ENCODE results near the gene AEBP1. TPM values are rescaled to one million over a fixed set of nuclear protein-coding genes. Genes with fewer than 3 reads are reported as not detected.

The AEBP1 gene
- total RNA-seq: 100 to 1,000 TPM in 3 of 4 donors, 10 to 100 TPM in 1; 71.0 to 234 (median 156) TPM

- Histone ChIP-seq H3K4me3 (peak within 1 kb of the TSS; percentile 48 to 72 (median 66)), H3K27ac (replicated peaks in 1 of 4) (peak within 1 kb of the TSS; percentile 78 to 94 (median 90)), H3K36me3 (peaks cover 0 to 29% (median 17%) of the 10 kb centered on the region in 4 donors), H3K27me3 (no peaks in the 10 kb centered on the region), H3K4me1 (peaks cover 27 to 79% (median 71%) of the 10 kb centered on the region in 4 donors), H3K9me3 (no peaks in the 10 kb centered on the region)
- no peak for DNase-seq (ENCODE audit: extremely low spot score)
- WGBS: 4% methylated on average over 36 of the region's 87 CpGs
- intact Hi-C loops (cut with DNase I): no loop called here
- TF ChIP-seq CTCF (IDR thresholded peaks at IDR 0.05): no peak
- TF ChIP-seq EP300 (IDR thresholded peaks at IDR 0.05): no peak
- TF ChIP-seq POLR2A (IDR thresholded peaks at IDR 0.05; ENCODE audit: low read depth): no peak
- TF ChIP-seq POLR2AphosphoS5 (IDR thresholded peaks at IDR 0.05): peak in 1 of 2 donors; percentile 44
These were observed at the start of gene AEBP1 for GRCh38 chr7:44103923-44104859. AEBP1 (plus strand) TSS chr7:44104345; CDS start chr7:44104666, 321 bp downstream.

- Histone ChIP-seq H3K4me1 (peaks cover 0 to 6% (median 2%) of the 10 kb centered on the region in 4 donors), H3K27ac (replicated peaks in 1 of 4) (no peak overlapping the region), H3K36me3 (peaks cover 63 to 99% (median 94%) of the 10 kb centered on the region in 4 donors), H3K4me3 (no peak overlapping the region), H3K27me3 (no peaks in the 10 kb centered on the region), H3K9me3 (no peaks in the 10 kb centered on the region)
- 100% methylated on average over 1 of the region's 7 CpGs for WGBS
- intact Hi-C loops (cut with DNase I): no loop called here
- no peak for DNase-seq (ENCODE audit: extremely low spot score)
- no peak for TF ChIP-seq POLR2A (IDR thresholded peaks at IDR 0.05; ENCODE audit: low read depth)
These were observed 47.5 kb upstream of the AEBP1 start for GRCh38 chr7:44056681-44057080.

- intact Hi-C loops (cut with DNase I): no loop called here
- H3K27me3 ChIP-seq: no peaks in the 10 kb centered on the region
- no peak overlapping the region for H3K27ac ChIP-seq (replicated peaks in 1 of 4)
- TF ChIP-seq POLR2AphosphoS5 (IDR thresholded peaks at IDR 0.05) (no peak), CTCF (IDR thresholded peaks at IDR 0.05) (no peak), EP300 (IDR thresholded peaks at IDR 0.05) (no peak), POLR2A (IDR thresholded peaks at IDR 0.05; ENCODE audit: low read depth) (no peak)
- DNase-seq (ENCODE audit: extremely low spot score): no peak
- WGBS: 97% methylated on average over 10 of the region's 11 CpGs
- H3K9me3 ChIP-seq: no peaks in the 10 kb centered on the region
- H3K4me3 ChIP-seq: no peak overlapping the region
- peaks cover 68 to 99% (median 94%) of the 10 kb centered on the region in 4 donors for H3K36me3 ChIP-seq
- peaks cover 0 to 4% (median 0%) of the 10 kb centered on the region in 4 donors for H3K4me1 ChIP-seq
These were observed 46.8 kb upstream of the AEBP1 start for GRCh38 chr7:44057181-44057848.

- Histone ChIP-seq H3K4me3 (no peak overlapping the region), H3K36me3 (peaks cover 61 to 95% (median 89%) of the 10 kb centered on the region in 4 donors), H3K9me3 (no peaks in the 10 kb centered on the region), H3K27ac (replicated peaks in 1 of 4) (no peak overlapping the region), H3K4me1 (peaks cover 0 to 7% (median 3%) of the 10 kb centered on the region in 4 donors), H3K27me3 (no peaks in the 10 kb centered on the region)
- intact Hi-C loops (cut with DNase I): no loop called here
- no peak for DNase-seq (ENCODE audit: extremely low spot score)
- WGBS: 93% methylated on average over 30 of the region's 30 CpGs
- no peak for TF ChIP-seq POLR2A (IDR thresholded peaks at IDR 0.05; ENCODE audit: low read depth)
These were observed 46.0 kb upstream of the AEBP1 start for GRCh38 chr7:44057849-44058758.

GRCh38 chr7:44058759-44059218 lies 45.4 kb upstream of the AEBP1 start:
- H3K36me3 ChIP-seq: peaks cover 58 to 88% (median 83%) of the 10 kb centered on the region in 4 donors
- no peaks in the 10 kb centered on the region for H3K9me3 ChIP-seq
- H3K4me1 ChIP-seq: peaks cover 0 to 14% (median 4%) of the 10 kb centered on the region in 4 donors
- no peaks in the 10 kb centered on the region for H3K27me3 ChIP-seq
- H3K4me3 ChIP-seq: no peak overlapping the region
- no peak for DNase-seq (ENCODE audit: extremely low spot score)
- TF ChIP-seq EP300 (IDR thresholded peaks at IDR 0.05) (no peak), CTCF (IDR thresholded peaks at IDR 0.05) (no peak), POLR2AphosphoS5 (IDR thresholded peaks at IDR 0.05) (no peak), POLR2A (IDR thresholded peaks at IDR 0.05; ENCODE audit: low read depth) (no peak)
- H3K27ac ChIP-seq (replicated peaks in 1 of 4): no peak overlapping the region
- 89% methylated on average over 7 of the region's 7 CpGs for WGBS
- intact Hi-C loops (cut with DNase I): no loop called here

All from esophagus muscularis mucosa (tissue), 4 donors.